Adrenal gland (tissue), 5 donors: ENCODE measurements around the gene RNF31.

Experiments
- POLR2A ChIP-seq, 2 donors: fragments of 450-650 bp; IDR thresholded peaks; one replicate each; pipeline ENCODE4 v1.6.1; 2017; ENCODE audit warnings: antibody characterized with exemption in 2 of 2, mild to moderate bottlenecking in 2 of 2, moderate library complexity in 1 of 2
- TF ChIP-seq, protein P1 (sequence below), 6 experiments: fragments of 450-650 bp in 4 of 6; fragments of 200-600 bp in 2 of 6; sonication (generic) in 1 of 6; IDR thresholded peaks; 1 replicate in 5 of 6; 2 replicates in 1 of 6; pipeline versions ENCODE4 v1.5.1 to v1.8.0; 2016 to 2021; ENCODE audit warnings: antibody characterized with exemption in 6 of 6, mild to moderate bottlenecking in 2 of 6, moderate library complexity in 1 of 6
- donor health status: DM: no; HTN: no; CAD: no.

DNA sequence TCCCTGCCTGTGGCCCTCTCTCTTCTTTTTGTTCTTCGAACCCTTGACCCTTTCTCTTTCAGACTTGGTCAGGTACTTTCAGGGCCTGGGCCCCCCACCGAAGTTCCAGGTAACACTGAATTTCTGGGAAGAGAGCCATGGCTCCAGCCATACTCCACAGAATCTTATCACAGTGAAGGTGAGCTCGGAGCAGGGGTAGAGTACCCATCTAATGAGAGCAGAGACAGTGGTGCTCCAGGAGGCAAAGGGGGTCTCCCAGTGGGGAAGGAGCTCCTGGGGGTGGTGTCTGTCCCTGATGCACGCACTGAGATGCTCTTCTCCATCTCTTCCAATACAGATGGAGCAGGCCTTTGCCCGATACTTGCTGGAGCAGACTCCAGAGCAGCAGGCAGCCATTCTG is 18.5 kb downstream of the RNF31 start:
- TF ChIP-seq, protein P1, sequence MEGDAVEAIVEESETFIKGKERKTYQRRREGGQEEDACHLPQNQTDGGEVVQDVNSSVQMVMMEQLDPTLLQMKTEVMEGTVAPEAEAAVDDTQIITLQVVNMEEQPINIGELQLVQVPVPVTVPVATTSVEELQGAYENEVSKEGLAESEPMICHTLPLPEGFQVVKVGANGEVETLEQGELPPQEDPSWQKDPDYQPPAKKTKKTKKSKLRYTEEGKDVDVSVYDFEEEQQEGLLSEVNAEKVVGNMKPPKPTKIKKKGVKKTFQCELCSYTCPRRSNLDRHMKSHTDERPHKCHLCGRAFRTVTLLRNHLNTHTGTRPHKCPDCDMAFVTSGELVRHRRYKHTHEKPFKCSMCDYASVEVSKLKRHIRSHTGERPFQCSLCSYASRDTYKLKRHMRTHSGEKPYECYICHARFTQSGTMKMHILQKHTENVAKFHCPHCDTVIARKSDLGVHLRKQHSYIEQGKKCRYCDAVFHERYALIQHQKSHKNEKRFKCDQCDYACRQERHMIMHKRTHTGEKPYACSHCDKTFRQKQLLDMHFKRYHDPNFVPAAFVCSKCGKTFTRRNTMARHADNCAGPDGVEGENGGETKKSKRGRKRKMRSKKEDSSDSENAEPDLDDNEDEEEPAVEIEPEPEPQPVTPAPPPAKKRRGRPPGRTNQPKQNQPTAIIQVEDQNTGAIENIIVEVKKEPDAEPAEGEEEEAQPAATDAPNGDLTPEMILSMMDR (IDR thresholded peaks at IDR 0.05), result no peak
- TF ChIP-seq POLR2A (IDR thresholded peaks at IDR 0.05), result no peak
